H1 (cell line): ENCODE measurements around the gene TEKT3.

Experiments used
- CEBPB ChIP-seq: IDR thresholded peaks from 2 replicates; pipeline ENCODE4 v1.6.1; 2012; ENCODE audit warnings: low read depth, low read length
- HDAC2 ChIP-seq, 2 experiments: fragments of 300-600 bp in 1 of 2; sonication (generic) in 1 of 2; IDR thresholded peaks; 2 replicates each; pipeline ENCODE4 v1.6.1; 2011 to 2012; ENCODE audit warnings: low read depth in 2 of 2, low read length in 2 of 2, mild to moderate bottlenecking in 2 of 2, moderate library complexity in 2 of 2, borderline replicate concordance in 1 of 2, inconsistent platforms in 1 of 2
- JUN ChIP-seq: IDR thresholded peaks from 2 replicates; pipeline ENCODE4 v1.6.1; 2011; ENCODE audit warnings: low read depth, mild to moderate bottlenecking, improper control_type of control experiment, low read length
- SP1 ChIP-seq: IDR thresholded peaks from 2 replicates; pipeline ENCODE4 v1.6.1; 2011; ENCODE audit warnings: low read depth, low read length
- SP2 ChIP-seq: IDR thresholded peaks from 2 replicates; pipeline ENCODE4 v1.6.1; 2012; ENCODE audit warnings: mild to moderate bottlenecking, low read length, inconsistent platforms
- TF ChIP-seq, protein P1 (sequence below), 3 experiments: IDR thresholded peaks; 1 replicate in 2 of 3; 2 replicates in 1 of 3; pipeline versions ENCODE4 v1.5.1 to v1.6.1; 2011; ENCODE audit warnings: low read length in 3 of 3, mild to moderate bottlenecking in 3 of 3, inconsistent platforms in 2 of 3, low read depth in 1 of 3, moderate library complexity in 1 of 3; ENCODE audit not compliant: insufficient read depth in 1 of 3; ENCODE audit errors: control extremely low read depth in 1 of 3
- TF ChIP-seq, protein P2 (sequence below): IDR thresholded peaks from 2 replicates; pipeline ENCODE4 v1.6.1; 2012; ENCODE audit warnings: inconsistent platforms

DNA sequence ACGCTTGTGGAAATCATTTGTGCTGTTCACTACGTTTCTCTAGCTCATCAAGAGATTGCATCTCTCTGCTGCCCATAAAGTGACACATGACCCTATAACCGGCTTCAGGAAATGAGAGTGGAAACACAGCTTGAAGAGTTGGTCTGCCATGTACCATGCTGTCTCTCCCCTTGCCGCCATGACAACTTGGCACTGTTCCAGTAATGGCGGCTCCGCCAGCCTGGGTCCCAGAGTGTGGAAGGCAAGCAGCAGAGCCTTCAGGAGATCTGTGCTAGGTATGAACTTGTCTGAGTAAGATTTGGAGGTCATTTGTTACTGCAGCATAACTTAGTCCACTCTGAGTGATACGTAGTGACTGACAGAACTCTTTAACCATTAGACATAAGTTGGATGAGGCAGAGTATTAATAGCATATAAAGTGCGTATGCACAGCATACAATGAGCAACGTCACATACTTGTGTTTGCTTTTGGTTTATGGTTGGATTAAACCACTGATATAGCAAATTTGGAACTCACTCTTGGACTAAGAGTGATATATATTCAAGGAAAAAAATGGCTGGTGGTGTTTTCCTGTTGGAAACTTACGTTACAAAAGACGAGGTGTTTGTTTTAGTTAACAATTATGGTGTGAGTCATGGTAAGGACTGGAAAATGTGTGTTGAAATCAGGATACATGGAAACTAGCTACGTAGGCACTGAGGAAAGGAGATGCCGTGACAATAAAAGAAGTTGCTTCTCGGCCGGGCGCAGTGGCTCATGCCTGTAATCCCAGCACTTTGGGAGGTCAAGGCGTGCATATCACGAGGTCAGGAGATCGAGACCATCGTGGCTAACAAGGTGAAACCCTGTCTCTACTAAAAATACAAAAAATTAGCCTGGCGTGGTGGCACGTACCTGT, 51.9 kb downstream of the TEKT3 start:
- no peak for TF ChIP-seq SP2
- TF ChIP-seq CEBPB = no peak
- TF ChIP-seq JUN = no peak
- TF ChIP-seq, protein P1, sequence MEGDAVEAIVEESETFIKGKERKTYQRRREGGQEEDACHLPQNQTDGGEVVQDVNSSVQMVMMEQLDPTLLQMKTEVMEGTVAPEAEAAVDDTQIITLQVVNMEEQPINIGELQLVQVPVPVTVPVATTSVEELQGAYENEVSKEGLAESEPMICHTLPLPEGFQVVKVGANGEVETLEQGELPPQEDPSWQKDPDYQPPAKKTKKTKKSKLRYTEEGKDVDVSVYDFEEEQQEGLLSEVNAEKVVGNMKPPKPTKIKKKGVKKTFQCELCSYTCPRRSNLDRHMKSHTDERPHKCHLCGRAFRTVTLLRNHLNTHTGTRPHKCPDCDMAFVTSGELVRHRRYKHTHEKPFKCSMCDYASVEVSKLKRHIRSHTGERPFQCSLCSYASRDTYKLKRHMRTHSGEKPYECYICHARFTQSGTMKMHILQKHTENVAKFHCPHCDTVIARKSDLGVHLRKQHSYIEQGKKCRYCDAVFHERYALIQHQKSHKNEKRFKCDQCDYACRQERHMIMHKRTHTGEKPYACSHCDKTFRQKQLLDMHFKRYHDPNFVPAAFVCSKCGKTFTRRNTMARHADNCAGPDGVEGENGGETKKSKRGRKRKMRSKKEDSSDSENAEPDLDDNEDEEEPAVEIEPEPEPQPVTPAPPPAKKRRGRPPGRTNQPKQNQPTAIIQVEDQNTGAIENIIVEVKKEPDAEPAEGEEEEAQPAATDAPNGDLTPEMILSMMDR (IDR thresholded peaks at IDR 0.05; ENCODE audit: control extremely low read depth in 1 of 3, insufficient read depth in 1 of 3, low read depth in 1 of 3, low read length in 3 of 3) = no peak
- no peak for TF ChIP-seq SP1
- no peak for TF ChIP-seq HDAC2 (IDR thresholded peaks at IDR 0.05; ENCODE audit: borderline replicate concordance in 1 of 2, low read depth in 2 of 2, low read length in 2 of 2)
- TF ChIP-seq, protein P2, sequence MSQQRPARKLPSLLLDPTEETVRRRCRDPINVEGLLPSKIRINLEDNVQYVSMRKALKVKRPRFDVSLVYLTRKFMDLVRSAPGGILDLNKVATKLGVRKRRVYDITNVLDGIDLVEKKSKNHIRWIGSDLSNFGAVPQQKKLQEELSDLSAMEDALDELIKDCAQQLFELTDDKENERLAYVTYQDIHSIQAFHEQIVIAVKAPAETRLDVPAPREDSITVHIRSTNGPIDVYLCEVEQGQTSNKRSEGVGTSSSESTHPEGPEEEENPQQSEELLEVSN = no peak
